Measurements from ENCODE around the gene CAMK1G.
A peak's percentile ranks its signal among the peaks of the same experiment; 100 is the strongest.

Gene CAMK1G

DNA sequence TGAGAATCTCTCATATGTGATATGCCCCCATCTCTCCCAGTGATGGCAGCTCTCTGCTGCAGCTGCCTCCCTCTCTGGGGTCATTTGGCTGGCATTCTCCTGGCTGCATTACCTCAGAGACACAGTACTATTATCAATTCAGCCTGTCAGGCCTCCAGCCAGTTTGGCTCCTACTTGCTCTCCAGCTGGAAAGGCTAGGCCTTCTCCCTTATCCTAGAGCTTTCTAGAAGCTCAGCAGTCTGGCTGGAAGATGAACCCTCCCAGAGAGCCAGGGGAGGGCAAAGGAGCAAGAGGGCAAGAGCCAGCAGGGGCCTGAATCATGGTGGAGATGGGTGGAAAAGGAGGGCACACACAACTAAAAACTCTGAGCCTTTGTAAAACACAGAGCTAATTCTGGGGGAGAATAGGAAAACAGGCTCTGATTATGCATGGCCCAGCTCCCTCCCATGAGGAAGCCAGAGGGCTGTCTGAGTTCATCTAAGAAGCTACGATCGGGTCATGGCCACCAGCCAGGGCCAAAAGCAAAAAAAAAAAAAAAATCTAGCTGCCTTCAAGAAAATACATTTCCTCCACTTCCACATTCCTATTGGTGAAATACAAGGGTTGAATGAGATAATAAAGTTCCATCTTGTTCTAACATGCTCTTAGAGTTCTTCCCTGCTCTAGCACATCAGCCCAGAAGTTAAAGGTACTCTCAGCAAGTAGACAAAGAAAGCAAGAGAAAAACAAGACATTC is 59.9 kb downstream of the CAMK1G start:
- no peak for DNase-seq

DNA sequence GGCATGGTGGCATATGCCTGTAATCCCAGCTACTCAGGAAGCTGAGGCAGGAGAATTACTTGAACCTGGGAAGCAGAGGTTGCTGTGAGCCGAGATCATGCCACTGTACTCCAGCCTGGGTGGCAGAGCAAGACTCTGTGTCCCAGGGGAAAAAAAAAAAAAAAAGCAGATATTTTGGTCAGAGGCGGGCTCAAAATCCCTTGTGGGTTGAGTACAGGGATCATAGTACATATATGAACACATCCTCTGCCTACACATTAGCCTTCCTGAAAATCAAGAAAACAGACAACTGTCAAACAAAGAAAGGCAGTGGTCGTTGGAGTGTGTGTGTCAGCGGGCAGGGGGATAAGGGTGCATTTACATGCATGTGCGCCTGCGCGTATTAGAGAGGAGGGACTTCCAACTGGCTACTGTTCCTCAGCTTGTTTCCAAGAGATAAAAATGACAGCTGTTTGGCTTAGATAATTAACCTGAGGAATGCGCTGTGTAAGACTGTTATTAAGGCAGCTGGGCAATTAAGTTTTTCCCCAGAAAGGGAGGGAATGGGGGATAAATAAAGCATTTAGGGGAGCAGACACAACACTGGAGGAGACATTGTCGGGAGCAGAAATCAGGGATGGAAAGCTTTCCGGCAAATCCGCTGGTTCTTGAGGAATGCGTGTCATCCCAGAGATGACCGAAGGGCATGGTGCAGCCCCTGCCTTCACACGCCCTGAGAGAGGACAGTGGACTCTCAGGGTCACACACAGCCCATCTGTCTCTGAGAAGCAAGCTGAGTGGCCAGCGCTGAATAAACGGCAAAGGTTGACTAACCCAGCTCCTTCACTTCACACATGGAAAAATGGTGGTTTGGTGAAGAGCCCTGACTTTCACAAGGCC is 62.3 kb downstream of the CAMK1G start:
- no peak for DNase-seq

DNA sequence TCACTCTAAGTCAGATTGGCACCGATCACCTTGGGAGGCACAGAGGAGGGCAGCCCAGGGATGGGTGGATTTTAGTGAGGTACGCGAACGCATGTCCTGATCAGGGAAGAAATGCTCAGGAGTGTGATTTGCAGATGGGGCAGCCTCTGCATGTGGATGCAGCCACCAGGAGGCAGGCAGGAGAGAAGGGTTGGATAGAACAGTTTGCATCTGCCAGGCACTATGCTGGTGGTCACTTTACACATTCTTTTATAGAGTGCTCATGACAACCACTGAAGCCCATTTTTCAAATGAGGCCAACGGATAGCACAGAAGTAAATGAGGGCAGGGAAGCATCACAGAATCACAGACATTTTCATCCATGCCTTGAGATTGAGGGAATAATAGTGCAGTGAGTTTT is 63.0 kb downstream of the CAMK1G start:
- no peak for DNase-seq

DNA sequence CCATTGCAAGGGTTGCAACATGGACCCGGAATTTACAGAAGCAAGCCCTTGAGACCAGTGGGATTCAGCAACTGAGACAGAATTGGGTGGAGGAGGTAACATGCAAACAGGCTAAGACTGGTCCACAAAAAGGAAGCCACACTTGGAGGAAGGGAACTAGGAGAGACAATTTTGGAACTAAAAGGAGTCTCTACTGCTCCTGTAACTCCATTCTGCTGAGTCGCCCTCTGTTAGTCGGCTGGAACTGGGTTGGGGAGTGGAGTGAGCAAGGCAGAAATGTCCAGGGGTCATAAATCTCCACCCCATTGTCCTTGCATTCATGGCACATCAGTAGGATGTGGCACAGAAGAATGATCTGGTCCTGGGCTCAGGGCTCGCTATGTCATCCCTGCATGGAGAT is 63.6 kb downstream of the CAMK1G start:
- DNase-seq = no peak

DNA sequence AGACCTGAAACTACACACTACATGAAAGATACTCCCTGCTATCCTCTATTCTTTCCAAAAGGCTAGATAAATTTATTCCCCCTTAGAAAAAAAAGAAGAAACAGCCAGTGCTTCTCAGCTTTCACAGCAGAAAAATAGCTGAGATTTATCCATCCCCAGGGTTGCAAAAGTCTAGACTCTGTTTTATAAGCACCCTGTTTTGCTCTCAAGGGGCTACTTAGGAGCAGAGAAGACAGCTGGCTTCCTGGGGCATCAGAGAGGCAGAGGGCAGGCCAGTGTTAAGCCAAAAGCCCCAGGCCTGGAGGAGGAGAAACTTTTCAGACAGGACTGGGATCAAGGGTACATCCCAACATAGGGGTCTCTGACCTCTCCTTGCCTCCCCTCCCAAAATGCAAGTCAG is 64.8 kb downstream of the CAMK1G start:
- no peak for DNase-seq

DNA sequence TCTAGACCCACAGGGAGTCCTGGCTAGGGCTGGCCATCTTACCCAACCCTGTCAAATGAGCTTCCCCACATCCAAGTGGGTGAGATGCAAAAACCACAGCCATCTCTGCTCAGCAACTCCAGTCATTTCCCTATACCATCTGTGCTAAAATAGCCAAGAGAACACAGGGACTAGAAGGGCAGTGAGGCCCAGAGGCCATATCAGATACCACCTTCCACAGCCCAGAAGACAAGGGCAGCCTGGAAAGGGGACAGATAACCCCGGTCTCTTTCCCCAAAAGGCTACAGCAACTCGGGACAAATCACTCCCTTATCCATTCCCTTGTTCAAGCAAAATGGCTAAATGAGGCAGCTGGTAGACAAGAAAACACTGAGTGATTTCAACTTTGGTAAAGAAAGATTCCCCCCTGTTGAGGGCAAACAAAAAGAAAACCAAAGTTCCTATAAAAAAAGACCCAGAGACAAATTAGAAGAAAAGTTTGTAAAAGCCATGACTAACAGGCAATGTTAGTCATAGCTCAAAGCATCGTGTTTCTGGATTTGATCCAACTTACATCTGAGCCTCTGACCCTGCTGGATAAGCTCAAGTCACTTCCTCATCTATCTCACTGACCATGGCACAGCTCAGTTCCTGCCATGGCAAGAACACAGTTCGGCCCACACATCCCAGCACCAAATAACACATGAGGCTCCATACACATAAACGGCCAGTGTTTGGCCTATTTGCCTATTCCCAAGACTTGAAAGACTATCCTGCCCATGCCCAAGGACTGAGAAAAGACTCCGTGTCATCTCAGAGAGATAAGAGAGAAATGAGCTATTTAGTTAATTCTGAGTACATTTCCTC is 65.6 kb downstream of the CAMK1G start:
- DNase-seq = no peak

DNA sequence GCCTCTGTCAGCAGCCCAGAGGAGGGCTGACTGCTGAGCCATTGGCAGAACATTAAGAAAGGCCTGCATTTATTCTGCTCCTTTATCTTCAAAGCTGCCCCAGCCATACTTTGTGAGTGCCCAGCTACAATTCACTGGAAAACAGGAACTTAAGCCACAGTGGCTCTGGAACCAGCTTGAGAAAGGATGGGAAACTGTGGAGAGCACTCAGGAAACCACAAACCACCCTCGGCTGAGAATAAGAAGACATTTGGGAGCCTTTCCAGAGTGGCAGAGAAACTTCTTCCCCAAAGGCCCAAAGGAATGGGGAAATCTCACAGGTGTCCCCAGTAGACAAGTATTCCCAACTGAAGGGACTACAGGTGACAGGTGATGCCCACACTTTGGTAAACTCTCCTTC is 66.9 kb downstream of the CAMK1G start:
- no peak for DNase-seq

DNA sequence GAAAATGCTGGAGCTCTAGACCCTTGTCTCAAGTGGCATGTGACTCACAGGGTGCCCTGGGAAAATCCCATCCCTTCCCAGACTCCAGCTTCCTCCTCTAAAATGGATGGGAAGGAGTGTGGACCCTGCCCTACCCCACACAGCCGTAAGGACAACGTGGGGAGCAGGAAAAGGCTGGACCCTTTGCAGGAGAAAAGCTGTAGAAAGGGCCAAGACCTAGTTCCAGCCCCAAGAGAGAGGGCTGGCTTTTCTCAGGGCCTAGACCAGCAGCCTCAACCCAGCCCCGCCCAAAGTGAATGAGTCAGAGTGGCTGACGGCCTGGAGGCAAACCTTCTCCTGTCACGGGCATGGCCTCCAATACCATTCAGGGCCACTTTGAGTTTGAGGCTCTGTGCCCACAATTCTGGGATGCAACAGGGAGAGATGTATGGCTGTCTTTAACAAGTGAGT is 67.6 kb downstream of the CAMK1G start:
- peak; percentile 69 for DNase-seq

DNA sequence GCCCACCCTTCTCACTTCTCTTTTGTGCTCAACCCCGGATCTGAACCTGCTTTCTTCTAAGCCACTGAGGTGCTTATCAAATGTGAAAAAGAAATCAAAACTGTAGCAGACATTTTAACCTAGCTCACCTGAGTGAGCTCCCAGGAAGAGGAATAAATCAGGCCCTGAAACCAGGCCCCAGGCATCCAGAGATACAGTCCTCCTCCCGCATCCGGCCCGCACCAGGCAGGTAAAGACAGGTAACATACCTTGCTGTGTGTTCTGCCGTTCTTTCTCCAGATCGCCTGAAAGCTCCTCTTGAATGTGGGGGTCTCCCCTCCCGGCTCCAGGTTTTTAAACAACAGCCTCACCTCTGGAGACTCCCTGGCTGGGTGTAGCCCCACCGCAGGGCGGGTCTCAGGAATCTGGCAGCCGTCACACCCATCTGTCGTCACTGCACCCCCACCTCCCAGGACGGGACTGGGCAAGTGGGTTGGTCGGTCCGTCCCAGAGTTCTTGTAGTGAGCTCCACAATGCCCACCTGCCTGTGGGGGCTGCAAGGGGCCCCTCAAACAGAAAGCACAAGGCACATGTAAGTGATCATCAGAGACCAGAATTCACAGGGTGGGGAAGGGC is 68.7 kb downstream of the CAMK1G start, which contains the start of gene LAMB3:
Gene LAMB3 (minus strand): TSS at position 305 of the 615 bp plus-strand sequence. CDS start 1,481 bp downstream, outside the sequence.
- DNase-seq = no peak

DNA sequence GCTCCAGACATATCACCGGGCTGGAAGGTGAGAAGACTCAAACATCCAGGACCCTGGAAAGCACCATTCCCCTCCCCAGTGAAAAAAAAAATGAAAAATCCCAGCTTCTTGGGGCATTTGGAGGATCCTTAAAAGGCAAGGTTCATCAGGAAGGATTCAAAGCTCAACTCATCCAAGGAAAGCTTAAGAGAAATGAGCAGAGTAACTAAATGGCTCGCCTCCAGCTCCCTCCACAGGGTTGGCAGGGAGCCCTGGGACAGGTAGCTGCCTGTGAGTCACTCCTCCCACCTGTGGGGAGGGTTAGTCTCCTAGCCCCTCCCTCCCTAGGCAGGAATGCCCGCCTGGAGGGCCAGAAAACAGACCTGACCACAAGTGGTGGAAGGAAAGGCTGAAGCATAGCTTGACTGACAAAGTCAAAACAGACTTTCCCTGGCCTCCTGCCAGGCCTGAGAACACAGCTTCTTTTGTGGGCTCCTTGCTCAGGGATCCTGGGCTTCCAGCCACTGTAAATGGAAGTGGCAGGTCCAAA is 69.4 kb downstream of the CAMK1G start:
- peak; percentile 44 for DNase-seq

DNA sequence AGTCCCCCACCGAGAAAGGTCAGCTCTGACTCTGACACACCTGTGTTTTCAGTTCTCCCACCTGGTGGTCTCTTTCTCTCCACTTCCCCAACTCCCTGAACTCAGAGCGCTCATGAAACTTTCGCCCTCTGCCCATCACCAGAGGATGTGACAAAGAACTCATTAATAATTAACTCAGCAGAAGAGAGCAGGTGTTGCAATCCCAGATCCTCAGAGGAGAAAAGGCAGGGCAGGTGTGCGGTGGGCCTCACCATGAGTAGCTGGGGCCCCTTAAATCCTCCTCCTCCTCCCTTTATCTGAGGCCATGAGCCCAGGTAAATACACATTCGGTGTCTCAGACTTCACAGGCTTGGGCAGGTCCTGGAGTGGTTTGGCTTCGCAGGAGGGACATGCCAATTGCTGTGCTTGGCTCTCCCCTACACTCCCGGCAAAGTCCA is 70.4 kb downstream of the CAMK1G start:
- no peak for DNase-seq

DNA sequence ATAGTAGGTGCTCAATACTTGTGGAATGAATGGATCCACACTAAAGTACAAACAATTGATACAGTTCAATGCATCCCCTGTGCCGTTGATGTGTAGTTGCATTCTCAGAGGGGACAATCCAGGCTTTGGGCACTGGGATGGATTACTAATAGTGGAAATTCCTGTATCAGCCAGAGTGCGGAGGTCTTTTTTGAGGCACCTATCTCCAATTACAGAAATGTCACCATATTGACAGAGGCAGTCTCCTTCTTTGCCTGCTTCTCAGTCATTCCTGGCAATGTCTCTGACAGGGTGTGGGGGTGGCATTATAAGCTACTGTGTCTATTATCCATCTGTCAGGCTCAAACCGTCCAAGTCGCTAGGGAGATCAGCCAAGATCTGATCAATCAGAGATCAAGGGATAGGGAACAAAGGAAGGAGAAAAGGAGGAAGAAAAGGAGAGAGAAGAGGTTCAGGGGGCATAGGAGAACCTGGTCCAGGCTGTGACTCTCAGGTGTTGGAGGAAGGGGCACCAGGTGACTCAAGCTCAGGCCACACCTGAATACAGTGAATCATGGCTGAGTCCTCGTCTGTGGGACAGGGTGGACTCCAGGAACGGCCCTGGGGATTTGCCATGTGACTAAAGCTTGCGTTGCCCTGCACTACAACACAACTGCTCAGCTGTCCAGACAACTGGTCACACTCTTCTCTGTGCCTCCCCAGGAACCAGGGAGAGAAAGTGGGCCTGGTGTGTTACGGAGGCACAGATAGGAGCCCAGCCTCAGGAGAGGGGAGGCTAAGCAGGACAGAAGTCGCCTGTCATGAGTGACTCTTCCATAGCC is 72.1 kb downstream of the CAMK1G start:
- no peak for DNase-seq

DNA sequence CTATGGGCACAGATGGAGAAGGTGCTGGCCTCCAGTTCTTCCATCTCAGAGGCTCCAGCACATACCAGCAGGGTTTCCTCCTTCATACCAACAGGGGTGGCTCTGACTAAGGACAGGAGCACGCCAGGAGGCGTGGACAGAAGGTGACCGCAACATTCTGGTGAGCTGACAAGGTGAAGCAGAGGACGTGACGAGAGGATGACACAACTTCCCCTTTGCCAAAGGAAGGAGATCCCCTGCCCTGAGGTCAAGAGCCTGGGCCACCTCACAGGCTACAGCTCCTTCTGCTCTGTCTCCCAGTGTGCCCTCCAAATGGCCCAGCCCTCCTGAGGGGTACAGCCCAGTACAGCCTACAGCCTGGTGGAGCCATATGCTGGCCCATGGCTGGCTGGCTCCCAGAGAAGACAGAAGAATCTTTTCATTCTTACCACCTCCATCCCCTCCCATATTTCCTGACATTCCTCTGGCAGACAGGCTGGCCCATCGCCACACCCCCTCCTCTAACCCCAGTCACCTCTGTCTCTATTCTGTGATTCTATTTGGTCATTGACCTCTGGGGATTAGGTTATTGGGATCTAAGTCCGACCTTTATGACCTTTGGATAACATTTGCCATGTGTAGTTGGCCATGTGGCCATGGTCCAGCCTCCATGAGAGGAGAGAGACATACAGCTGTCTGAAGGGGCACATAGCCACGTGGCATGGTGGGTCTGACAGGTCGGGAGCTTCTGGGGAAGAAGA is 73.8 kb downstream of the CAMK1G start:
- DNase-seq = no peak

DNA sequence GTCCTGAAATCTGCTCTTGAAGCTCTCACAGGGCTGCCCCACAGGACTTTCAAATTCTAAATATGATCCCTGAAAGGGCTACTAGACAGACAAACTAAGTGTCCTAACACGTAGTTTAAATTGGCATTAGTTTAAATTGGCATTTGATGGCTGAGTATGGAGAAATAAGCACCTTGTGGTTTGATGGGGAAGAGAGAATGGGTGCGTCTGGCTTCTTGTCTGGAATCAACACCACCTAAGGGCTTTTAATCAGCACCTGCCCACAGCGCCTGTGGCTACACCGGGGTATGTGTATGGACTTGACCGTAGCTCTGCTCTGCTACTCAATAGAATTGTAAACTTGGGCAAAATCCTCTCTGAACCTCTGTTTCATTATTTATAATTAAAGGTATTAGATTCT is 74.4 kb downstream of the CAMK1G start:
- no peak for DNase-seq

DNA sequence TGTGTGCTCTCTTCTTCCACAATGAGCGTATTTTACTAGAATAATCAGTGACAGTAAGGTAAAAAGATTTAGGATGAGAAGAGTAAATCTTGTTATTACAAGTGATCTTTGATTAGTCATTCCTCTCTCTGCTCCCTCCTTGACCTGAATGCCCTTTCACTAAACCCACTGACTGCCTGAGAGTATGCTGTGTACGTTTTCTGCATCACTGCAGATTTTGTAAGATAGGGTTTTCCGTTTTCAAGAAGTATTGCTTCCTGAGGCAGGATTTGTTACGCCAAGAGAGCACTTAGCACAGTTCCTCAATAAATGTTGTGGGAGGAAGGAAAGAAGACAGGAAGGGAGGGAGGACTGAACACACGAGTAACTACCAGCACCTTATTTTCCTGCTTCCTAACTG is 76.4 kb downstream of the CAMK1G start:
- no peak for DNase-seq

DNA sequence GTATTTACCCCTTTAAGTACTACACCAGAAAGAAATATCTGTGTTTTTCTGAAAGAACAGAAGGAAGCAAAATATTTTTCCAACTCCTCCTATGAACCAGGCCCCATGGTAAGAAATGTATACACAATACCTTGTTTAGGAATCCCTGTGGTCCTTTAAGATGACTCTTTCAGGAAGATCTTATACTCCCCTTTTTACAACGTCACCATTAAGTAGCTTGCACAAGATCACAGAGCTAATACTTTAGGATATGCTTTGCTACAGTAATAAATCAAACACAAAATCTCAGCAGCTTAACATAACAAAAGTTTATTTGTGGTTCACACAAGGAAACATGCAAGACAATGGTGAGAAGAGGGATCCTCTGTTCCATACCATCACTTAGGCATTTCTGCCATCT is 77.6 kb downstream of the CAMK1G start:
- no peak for DNase-seq

DNA sequence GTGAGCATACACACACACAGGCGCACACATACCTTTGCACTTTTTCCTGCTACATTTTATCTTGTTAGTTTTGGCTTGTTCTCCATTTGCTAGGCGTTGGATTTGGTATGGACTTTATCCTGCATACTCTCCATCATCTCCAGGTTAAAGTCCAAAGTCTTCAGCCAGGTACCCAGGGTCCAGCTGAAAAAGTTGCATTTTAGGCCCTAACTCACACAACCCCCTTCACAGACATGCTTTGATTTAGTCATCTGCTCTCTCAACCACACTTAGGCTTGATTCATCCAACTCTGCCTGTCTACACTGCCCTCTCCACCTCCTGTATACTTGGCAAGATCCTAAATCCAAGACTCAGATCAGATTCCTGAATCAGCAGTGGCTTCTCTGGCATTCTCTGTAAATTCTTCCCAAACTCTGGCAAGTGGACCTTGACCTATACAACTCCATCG is 79.4 kb downstream of the CAMK1G start:
- DNase-seq = no peak

Measured in stimulated activated naive CD4-positive, alpha-beta T cell treated with Interleukin-2 at 50 U/mL for 16 hours (primary cell).